ENCODE measurements around the gene DNAI1.

DNAI1 gene

DNA sequence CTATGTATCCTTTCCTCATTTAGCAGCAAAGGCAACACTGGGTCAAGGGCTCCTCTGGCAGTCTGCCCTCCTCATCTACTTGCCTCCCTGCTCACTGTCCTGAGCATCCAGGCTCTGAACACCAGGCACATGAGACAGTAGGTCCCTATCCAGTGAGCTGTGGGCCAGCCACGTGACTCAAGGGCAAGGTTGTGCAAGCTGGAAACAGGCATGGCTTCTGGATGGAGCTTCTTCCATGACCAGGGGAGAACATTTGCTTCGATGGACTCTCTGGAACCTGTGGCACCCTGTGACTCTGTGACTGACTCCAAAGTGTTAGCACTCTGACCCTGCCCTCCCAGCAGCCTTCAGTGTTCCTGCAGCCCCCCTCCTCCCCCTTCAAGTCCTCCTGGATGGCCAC is 33.0 kb downstream of the DNAI1 start:
- no peak for DNase-seq

DNA sequence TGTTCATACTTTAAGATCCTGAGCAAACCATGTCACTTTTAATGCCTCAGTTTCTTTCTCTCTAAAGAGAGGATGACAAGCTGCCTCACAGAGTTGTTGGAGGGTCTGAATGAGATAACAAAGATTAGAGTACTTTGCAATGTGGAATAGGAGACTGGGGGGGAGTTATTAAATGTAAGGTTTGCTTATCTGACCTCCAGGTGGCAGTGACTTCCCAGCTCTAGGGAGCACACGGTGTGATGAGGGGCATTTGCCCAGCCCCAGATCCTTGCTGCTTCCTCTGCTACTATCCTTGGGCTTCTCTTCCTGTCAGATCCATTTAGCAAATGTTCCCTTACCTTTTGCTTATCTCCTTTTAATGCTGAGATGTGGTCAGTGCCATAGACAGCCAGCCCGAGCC is 33.4 kb downstream of the DNAI1 start:
- no peak for DNase-seq

DNA sequence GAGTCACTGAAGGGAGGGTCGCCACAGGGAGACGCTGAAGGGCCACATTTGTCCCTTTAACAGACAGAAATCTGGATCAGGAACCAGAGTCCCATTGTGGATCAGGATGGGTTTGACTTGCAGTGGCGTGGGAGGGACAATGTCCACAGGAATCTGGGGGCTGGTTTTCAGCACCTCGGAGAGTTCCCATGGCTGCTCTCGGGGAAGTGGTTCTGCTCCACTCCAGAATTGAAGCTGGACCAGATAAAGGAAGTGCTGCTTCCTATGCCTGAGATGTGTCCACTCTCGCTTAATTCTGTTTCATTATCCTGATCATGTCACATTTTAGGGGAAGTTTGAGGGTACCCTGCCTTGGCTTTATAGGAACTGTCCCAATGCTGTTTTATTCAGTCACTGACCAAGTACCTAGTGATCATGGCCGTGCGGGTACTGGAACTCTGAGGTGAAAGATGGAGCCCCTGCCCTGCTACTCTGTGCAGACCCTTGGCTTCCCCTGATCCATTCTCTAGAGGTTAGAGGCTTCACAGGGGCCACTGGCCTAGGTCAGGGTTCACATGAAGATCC is 35.4 kb downstream of the DNAI1 start:
- no peak for DNase-seq

DNA sequence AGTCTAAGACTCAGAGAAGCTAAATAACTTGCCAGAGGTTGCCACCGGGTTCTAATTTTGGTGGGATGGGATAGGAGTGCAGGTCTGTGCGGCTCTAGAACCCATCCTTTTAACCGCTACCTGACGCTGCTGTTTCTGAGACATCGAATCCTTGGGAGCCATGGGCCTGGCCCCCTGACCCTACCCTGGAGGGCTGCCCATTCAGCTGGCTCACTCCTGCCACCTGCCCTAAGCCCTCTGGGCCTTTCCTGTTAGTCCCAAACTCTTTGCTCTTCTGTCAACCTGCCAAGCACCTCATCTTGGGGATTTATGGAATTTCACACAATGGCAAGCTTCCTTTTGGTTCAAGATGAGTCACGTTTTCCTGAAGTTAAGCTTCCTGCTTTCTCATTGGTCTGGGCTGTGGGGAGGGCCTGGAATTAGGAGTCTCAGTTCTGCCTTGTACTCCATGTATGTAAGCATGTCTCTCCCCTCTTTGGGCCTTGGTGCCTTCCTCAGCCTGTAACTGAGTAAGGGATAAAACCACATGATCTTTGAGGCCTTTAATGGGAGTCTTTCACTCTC is 37.6 kb downstream of the DNAI1 start:
- DNase-seq, result no peak

DNA sequence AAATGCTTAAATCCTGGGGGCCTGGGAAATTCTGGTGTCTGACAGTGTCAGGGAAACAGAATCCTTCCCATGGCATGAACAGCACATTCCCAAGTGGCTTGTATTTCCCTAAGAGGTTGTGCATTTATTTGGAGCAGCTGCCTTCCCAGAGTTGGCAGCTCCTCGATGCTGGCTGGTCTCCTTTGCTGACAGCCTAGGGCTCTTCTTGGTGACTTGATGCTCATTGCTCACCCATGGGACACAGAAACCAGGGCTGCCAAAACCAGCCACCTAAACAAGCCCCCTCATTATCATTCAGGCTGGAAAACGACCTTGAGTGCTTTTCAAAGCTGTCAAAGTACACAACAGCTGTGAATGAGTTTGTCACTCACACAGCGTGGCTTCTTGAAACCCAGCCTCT is 39.9 kb downstream of the DNAI1 start:
- peak; percentile 42 for DNase-seq

DNA sequence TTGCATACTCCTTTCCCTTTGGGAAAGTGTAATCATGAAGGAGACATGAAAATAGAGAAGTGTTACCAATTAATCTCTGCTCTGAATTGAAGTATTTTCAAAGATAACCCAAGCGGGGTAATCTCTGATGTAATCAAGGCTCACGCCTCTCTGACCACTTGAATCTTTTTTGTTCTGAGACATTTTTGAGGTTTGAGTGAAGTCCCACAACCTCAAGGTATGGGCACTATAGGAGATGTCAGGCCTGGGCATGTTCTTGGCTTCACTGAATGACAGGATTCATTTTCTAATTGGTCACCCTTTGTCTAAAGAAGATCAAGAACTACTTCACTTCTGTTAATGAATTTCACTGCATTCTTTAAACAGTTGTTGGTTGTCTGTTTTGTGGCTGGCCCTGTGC is 40.5 kb downstream of the DNAI1 start:
- no peak for DNase-seq

DNA sequence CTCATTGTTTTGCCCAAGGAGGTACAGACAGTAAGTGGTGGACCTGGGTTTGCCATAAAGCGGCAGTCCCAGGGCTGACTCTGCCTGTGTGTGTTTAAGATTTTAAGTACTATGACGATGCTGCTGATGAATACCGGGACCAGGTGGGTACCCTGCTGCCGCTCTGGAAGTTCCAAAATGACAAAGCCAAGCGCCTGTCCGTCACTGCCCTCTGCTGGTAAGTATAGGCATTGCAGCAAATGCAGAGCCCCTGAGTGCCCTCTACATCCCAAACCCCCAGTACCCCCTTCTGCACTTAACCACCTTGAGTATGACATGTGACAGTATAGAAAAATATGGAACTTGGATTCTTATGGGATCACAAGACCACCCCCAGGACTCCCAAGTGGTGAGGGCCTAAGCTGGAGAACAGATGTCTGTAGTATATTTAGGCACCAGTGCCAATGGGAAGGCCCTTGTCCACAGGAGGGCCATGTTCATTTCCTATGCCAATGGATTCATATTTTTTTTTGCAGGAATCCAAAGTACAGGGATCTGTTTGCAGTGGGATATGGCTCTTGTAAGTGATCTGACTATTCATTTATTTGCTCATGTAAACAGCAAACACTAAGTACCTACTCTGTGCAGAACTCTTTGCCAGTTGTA is 42.1 kb downstream of the DNAI1 start:
- DNase-seq, result peak; percentile 64

DNA sequence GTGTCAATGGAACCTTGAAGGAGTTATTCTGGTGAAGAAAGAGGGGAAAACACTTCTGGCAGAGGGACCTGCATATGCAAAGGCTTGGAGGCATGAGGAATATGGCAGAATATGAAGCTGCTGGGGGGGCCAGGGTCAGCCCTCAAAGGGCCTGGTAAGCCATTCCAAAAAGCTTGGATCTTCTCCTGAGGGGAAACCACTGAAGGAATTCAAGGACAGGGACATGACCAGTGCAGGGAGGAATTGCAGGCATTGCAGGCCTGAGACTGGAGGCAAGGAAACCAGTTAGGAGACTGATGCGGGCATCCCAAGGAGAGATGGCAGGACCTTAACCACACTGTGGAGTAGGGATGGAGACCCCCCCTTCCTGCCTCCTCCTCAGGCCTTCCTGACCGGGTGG is 42.8 kb downstream of the DNAI1 start:
- no peak for DNase-seq

DNA sequence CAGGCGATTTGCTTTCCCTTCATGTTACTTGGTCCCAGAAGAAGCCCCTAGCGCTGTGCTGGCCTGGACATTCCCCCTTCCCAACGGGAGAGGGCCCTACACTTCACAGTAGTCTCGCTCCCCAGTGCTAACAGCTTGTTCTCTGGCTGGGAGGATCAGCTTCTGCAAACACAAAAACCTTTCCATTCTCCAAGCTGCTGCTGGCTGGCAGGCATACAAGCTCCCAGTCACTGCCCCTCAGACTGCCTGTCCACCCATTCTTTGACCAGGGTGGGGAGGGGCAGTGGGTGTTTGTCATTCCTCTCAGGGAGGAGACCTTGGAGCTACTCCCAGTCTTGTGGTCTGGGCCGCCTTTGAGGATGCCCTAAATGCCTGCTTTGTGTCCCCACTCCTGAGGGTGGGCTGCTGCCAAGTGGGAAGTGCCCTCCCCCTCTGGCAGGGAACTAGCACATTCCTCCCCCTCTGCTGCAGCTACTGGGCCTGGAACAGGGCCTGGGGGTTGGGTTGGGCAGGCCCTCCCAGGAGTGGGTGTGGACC is 43.4 kb downstream of the DNAI1 start:
- no peak for DNase-seq

DNA sequence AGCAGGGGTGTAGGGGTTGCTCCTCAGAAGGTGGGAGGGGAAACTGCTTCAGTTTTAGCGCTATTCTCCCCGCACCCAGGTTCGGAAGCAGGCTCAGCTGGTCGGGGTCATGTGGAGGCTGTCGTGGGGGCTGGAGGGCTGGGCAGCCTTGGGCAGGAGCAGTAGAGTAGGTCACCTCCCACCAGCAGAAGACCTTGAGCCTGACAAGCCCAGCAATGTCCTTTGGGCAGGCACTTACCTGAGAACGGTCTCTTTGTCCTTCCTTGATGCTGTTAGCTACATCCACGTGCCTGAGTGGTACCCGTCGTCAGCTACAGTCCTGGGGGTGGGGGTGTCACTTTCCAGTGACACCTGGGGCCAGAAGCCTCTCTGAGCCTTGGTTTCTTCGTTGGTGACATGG is 43.9 kb downstream of the DNAI1 start:
- DNase-seq, result no peak

DNA sequence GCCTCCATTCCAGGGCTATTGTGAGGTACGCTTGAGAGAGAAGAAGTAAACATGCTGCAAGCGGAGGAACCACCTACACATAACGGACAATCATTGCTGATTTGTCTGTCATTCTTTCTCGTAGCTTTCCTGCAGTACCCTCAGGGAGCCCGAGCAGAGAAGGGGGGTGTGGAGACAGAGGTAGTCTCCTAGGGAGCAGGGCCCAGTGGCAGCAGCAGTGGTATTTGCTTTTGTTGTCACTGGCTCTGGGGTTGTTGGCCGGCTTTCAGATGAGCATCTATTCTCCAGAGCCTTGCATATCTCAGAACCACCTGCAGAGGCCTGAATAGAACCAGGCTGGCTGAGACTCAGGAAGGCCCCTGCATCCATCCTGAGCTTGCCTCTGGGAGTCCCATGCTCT is 44.3 kb downstream of the DNAI1 start:
- no peak for DNase-seq

DNA sequence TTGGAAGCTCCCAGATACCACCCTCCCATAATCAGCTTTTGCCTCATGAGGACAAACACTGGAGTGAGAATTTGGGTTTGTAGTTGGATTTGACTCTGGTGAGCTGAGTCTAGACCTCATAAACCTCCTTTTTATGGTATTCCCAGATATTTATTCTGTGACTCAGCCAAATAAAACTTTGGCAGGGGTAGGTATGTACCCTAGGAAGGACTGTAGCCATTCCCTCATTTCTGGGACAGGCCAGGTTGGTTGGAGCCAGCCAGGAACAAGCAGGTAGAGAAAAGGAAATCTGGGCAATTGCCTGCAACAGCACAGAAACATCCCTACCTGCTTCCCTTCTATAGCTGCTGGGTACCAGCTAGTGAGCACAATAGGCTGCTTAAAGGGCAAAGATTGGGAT is 44.8 kb downstream of the DNAI1 start:
- DNase-seq, result no peak

DNA sequence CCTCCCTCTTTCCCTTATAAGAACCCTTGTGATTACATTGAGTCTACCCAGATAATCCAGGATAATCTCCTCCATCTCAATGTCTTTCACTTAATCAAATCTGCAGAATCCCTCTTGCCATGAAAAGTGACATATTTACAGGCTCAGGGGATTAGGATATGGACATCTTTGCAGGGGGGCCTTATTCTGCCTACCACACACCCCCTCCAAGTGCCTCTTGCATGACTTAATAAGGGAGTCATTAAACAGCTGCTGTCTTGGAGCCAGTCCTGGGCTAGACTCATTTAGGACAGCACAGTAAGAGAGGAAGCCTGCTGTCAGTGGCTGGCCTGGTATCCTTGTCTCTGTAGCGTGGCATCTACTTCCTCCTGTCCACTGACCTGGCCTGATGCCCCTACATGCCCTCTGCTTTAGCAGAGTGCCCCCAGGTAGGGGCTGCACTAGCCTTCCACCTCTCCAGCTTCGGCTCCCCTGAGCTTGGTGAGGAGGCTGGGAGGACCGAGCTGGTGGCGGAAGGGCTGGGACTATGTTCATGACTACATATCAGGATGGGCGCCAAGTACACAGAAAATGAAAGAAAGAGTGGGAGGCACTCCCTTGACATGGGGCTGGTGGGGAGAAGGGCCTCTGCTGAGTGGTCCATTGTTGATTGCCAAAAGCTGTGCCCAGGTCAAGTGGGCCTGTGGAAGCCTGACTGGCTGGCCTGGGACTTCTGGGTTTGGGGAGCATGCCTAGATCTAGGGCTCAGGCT is 46.9 kb downstream of the DNAI1 start:
- DNase-seq, result no peak

DNA sequence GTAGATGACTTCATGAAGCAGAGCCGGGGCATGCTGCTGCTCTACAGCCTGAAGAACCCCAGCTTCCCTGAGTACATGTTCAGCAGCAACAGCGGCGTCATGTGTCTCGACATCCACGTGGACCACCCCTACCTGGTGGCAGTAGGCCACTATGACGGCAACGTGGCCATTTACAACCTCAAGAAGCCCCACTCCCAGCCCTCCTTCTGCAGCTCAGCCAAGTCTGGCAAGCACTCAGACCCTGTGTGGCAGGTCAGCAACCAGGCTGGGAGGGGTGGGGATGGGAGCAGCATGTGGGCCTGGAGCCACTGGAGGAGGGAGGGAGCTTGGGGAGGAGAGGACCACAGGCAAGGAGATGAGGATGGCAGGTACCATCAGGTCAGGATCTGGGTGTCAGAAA is 48.0 kb downstream of the DNAI1 start:
- DNase-seq, result no peak

DNA sequence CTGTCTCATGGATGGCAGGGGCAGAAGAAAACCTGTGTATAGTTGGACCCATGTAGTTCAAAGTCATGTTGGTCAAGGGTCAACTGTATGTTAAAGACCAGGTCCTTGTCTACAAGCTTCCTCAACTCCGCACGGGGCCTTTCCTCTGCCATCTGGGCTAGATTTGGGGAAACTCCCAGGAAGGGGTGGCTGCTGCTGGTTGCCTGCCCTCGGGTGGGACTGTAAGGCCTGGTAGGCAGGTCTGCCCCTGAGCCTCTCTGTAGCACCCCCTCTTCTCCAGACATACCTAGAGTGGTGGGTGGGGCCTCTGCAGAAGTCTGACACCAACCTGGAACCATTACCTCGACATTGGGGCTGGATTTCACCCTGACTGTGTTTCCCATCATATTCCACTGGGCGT is 49.0 kb downstream of the DNAI1 start:
- DNase-seq, result no peak

DNA sequence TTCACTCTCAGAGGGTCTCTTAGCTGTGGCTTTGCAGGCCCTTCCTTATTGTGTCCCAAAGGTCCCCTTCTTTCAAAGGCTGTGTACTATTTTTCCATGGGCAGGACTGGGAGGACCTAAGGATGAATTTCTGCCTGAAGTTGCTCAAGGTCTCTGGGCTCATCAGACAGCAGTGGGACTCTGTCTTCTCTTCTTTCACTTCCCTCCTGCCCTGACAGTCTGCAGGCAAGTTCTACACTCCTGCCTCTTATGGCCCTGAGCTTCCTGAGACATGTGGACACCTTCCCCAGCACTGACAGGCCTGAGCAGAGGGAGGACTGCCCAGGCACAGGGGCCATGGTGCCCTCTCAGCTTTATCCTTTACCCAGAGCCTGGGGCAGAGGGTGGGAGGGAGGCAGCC is 49.4 kb downstream of the DNAI1 start:
- DNase-seq, result no peak

DNA sequence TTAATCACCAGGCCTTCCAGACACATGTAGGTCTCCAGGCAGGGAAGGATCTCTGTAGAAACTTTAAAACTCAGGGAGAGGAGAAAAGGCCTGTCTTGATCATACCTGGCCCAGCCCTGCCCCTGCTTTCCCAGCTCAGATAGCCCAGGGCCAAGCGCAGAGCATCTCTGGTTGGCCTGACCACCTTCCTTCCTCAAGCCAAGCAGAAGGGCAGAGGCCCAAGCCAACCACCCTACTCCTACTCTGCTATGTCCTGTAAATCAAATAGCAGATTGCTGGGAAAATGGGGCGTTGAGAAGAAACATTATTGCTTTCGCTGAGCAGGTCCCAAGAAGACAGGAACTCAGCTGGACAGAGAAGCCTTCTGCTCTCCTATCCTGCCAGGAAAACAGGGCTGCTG is 49.9 kb downstream of the DNAI1 start:
- no peak for DNase-seq

DNA sequence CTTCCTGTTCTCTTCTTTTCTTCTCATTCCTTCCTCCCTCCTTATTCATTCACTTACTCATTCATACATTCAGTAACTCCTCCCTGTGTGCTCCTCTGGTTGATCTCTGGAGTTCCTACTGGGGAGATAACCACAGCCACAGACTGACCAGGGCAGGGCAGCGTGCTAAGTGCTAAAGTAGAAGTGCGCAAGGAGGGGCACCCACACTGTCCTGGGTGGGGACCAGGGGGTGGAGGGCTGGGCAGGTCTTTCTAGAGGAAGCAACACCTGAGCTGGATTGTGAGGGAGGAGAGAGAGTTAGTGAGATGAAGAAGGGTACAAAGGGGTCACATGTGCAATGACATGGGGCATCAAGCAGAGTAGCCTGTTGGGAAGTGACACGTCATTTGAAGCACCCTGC is 50.3 kb downstream of the DNAI1 start:
- DNase-seq, result no peak

DNA sequence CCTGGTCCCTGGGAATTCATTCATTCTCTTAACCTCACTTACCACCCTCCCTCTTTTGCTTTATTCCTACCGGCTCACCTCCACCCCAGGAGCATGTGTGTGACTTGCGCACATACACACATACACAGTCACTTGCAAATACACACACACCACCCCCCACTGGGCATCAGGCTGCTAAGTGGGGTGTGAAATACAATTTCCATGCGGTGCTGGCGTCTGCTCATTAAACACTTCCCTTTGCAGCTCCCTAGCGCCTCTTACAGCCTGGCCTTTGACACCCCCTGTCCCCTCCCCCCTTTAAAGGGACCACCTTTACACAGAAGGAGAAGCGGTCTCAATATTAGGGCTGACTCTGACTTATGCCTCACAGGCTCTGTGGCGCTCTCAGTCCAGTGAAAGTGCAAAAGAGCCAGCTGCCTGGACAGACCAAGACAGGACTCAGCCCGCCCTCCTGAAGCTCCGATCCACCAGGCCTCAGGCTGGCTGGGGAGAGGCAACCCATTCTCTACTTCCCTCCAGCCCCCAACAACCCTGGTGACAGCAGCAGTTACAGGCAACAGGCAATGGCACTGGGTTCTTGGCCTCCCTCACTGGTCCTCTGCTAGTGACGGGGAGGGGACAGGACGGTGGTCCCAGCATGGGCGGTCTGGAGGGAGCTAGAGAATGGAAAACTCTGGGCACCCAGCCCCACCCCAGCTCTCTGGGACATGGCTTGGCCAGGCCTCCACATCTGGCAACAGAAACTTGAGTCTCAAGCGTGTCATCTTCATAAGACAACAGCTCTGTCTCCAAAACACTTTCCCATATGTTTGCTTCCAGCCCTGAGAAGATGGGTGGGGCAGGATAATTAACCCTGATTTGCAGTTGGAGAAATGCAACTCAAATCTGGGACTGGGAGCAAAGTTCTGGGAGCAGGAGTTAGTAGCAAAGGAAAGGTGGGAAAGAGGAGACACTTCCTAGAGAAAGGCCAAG is 52.2 kb downstream of the DNAI1 start:
- no peak for DNase-seq

DNA sequence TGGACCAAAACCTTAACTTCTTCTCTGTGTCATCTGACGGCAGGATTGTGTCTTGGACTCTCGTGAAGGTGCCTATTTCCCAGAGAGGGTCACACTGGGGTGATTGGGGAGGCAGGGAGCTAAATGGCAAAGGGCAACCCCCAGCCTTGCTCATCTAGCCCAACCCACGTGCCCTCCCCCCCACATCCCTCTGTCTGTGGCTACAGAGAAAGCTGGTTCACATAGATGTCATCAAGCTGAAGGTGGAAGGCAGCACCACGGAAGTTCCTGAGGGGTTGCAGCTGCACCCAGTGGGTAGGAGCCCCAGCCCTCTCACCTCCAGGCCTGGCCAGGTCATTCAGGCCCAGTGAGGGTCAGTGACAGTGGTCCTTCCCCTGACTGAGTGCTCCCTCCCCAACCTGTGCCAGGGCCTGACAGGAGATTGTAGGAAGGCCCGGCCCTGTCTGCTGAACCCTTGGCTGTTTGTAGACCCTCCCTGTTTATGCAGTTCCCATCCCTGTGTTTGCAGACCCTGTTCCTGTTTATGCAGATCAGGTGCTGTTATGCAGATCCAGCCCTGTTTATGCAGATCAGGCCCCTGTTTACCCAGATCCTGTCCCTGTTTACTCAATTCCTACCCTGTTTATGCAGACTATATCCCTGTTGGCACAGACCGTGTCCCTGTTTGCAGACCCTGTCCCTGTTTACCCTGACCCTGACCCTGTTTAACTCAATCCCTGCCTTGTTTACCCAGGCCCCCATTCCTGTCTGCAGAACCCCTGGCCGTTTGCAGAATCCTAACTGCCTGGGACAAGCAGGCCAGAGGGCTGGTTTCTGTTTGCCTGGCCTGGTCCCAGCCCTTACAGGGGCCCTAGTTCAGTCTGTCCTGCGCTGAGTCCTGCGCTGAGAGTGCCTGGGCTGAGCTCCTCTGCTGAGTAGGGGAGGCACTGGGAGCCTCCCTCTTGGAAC is 53.8 kb downstream of the DNAI1 start:
- no peak for DNase-seq

DNA sequence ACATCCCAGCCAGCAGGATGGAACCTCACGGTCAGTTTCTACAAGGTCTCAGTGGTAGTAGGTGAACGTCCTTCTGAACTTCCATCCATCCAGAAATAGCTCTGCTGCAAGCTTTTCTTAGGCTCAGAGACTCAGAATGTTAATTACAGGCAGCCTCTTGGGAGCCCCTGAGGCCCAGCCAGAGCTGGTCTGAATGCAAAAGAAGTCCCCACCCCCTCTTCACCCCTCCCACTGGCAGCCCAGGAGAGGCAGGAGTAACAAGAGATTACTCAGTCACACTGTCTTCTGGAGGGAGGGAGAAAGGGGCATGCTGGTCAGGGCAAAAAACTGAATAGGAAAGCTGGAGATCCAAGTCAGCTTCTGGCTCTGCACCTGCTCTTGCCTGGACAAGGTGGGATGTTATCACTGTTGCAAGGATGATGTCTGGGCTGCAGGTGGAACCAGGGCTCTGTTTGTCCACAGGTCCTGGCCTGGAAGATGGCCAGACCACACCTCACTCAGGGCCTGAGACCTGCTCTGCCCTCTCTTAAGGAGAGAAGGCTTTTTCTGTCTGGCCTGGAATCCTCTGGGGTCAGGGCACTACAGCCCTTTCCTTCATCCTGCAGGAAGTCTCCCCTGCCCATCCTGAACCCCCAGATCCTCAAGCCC is 55.1 kb downstream of the DNAI1 start:
- no peak for DNase-seq
